GM18867 (cell line): ENCODE measurements around the gene TESK2.

Source experiments
- ATAC-seq: cut with Tn5 transposase; IDR thresholded peaks from one replicate; pipeline ENCODE4 v1.9.1; 2021; ENCODE audit warnings: mild to moderate bottlenecking, moderate library complexity; ENCODE audit not compliant: unreplicated experiment

TESK2 gene

DNA sequence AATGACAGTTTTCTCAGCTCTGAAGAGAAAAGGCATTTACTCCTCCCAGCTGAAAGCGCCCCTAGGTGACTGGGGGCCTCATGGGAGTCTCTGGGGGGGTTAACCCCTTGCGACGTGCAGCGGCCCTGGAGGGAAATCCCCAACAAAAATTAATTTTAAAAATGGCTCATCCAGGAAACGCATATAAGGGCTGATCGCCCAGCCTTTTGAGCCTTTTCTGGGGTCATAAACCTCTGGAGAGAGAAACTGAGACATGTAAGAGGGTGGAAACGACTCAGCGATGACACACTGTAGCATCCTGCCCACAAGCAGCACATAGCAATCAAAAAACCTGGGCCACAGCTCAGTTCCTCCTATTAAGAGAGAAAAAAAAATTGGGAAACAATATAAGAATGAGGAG, 184.6 kb downstream of the TESK2 start:
- no peak for ATAC-seq

DNA sequence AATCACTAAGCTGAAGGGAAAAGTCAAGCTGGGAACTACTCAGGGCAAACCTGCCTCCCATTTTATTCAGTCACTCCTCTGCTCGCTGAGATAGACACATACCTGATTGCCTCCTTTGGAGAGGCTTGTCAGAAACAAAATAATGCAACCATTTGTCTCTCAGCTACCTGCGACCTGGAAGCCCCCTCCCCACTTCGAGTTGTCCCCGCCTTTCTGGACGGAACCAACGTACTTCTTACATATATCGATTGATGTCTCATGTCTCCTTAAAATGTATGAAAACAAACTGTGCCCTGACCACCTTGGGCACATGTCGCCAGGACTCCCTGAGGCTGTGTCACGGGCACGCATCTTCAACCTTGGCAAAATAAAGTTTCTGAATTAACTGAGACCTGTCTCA, 185.7 kb downstream of the TESK2 start:
- ATAC-seq: no peak

DNA sequence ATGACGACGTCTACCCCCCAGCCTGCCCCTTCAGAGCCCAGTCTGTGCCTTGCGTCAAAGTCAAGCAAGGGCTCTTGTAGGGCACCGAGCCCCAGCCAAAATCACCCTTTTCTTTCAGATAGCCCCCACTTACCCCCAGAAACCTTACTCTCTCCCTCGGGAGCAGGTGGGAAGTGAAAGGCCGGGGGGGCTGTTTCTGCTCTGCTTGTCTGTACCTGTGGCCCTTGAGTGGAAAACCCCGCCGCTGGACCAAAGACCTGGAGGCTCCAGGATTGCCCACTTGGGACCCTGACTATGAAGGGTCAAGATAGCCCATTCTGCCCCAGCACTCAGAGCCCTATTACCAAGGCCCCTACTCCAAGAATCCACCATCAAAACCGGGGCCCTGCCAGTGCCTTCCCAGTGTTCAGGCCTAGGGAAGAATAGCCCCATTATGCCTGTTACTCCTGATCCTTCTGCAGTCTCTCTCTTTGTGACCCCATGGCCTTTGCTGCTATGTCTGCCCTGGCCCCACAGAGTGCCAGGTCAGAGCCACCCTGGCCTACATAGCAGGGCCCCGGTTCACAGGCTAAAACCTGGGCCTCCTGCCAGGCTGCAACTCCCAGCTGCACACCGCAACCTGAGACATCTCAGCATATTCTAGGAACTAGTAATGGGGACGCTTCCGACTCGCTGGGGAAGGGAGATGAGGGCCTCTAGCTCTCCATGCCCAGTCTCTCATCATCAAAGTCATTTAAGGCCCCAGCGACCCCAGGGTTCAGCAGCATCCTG, 186.5 kb downstream of the TESK2 start:
- ATAC-seq: no peak

- peak; percentile 71 for ATAC-seq
Measured at GRCh38 chr1:45303520-45304310, 187.2 kb downstream of the TESK2 start.

DNA sequence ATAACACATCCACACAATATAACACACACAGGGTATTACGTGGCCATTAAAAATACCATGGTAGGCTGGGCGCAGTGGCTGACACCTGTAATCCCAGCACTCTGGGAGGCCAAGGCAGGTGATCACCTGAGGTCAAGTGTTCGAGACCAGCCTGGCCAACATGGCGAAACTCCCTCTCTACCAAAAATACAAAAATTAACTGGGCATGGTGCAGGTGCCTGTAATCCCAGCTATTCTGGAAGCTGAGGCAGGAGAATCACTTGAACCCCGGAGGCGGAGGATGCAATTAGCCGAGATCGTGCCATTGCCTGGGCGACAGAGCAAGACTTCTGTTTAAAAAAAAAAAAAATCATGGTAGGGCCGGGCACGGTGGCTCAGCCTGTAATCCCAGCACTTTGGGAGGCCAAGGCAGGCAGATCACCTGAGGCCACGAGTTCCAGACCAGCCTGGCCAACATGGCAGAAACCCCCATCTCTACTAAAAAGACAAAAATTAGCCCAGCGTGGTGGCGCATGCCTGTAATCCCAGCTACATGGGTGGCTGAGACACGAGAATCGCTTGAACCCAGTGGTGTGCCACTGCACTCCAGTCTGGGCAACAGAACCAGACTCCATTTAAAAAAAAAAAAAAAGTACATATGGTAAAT, 188.3 kb downstream of the TESK2 start:
- no peak for ATAC-seq

- no peak for ATAC-seq
Measured at GRCh38 chr1:45300669-45300997, 190.3 kb downstream of the TESK2 start.

- no peak for ATAC-seq
Measured at GRCh38 chr1:45299981-45300668, 190.8 kb downstream of the TESK2 start.

DNA sequence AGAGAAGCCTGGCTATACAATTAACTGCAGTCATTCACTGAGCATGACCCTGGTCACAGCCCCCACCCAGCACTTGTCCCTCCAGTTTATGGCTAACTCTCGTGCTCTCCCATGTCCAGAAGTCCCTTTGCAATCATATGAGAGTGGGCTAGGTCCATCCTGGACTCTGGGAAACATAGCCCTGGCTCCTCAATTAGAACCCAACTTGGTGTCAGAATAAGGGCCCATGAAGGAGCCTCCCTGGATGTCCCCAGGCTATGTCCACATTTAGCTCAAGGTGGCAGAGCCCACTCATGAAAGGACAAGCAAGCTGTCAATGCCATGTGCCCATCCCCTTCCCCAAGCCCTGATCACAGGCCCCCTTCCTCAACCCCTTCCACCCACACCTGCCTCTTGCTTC, 191.7 kb downstream of the TESK2 start:
- no peak for ATAC-seq

DNA sequence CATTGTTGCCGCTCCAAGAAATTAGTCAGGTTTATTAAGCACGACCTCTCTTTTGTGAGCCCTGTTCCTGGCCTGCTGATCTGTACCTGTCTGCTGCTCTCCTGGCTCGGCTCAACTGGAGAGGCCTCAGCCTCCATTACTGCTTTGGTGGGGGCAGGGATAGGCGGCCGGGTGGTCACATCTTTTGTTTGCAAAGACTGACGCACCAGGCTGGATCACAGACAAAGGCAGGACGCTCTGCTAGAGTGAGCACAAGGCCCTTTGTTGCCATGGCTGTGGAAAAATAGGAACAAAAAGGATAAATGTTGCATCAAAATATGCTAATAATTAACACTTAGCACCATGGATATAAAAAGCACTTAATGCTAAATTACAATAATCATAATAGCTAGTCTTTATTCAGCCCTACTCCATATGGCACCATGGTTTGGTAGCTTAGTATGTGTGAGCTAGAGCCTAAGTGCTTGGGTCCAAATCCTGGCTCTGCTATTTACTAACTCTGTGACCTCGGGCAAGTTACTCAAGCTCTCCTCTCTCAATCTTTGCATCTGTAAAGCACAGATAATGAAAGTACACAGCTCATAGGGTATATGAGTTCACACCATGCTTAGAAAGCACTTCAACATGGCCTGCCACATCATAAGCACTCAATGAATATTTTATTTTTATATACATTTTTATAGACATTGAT, 193.2 kb downstream of the TESK2 start:
- ATAC-seq: no peak
